Right lobe of liver (tissue), 4 donors: Measurements from ENCODE around the gene CDH4.

Experiments
- POLR2A ChIP-seq: fragments of 450-650 bp; IDR thresholded peaks from one replicate; pipeline ENCODE4 v1.6.1; 2017; ENCODE audit warnings: antibody characterized with exemption, mild to moderate bottlenecking
- TF ChIP-seq, protein P1 (sequence below), 4 donors: fragments of 200-600 bp in 3 of 4; fragments of 450-650 bp in 1 of 4; IDR thresholded peaks; one replicate each; pipeline versions ENCODE4 v1.5.1 to v1.8.0; 2016 to 2022; ENCODE audit warnings: antibody characterized with exemption in 4 of 4, mild to moderate bottlenecking in 2 of 4
- donor health status: DM: no; HTN: no; CAD: no.
- donor health status: DM: no; HTN: no; CAD: no.
- donor health status: DM: no; HTN: yes; CAD: no.

- TF ChIP-seq, protein P1, sequence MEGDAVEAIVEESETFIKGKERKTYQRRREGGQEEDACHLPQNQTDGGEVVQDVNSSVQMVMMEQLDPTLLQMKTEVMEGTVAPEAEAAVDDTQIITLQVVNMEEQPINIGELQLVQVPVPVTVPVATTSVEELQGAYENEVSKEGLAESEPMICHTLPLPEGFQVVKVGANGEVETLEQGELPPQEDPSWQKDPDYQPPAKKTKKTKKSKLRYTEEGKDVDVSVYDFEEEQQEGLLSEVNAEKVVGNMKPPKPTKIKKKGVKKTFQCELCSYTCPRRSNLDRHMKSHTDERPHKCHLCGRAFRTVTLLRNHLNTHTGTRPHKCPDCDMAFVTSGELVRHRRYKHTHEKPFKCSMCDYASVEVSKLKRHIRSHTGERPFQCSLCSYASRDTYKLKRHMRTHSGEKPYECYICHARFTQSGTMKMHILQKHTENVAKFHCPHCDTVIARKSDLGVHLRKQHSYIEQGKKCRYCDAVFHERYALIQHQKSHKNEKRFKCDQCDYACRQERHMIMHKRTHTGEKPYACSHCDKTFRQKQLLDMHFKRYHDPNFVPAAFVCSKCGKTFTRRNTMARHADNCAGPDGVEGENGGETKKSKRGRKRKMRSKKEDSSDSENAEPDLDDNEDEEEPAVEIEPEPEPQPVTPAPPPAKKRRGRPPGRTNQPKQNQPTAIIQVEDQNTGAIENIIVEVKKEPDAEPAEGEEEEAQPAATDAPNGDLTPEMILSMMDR (IDR thresholded peaks at IDR 0.05) = no peak
- no peak for TF ChIP-seq POLR2A
Observed at GRCh38 chr20:61849822-61850221, 597.8 kb downstream of the CDH4 start.
